NT2/D1 (cell line): ENCODE measurements around the gene ZFHX2.

Experiments
- DNase-seq: peaks from one replicate; pipeline ENCODE4 v3.0.0-alpha.2; 2011; ENCODE audit warnings: low read depth, low spot score
- H3K27me3 ChIP-seq: 2 replicates; pipeline ENCODE4 v1.6.0; 2011; ENCODE audit warnings: mild to moderate bottlenecking; ENCODE audit not compliant: insufficient read length, insufficient read depth
- H3K36me3 ChIP-seq: 2 replicates; pipeline ENCODE4 v1.6.1; 2011; ENCODE audit warnings: mild to moderate bottlenecking, low read length, mixed read lengths; ENCODE audit not compliant: insufficient read depth, insufficient read length
- H3K4me1 ChIP-seq: 2 replicates; pipeline ENCODE4 v1.5.1; 2011; ENCODE audit not compliant: insufficient read depth, insufficient read length
- H3K4me3 ChIP-seq: 2 replicates; pipeline ENCODE4 v1.5.1; 2011; ENCODE audit warnings: low read depth; ENCODE audit not compliant: insufficient read length
- H3K9ac ChIP-seq: 2 replicates; pipeline ENCODE4 v1.6.0; 2011; ENCODE audit warnings: low read depth; ENCODE audit not compliant: insufficient read length
- H3K9me3 ChIP-seq: 2 replicates; pipeline ENCODE4 v1.5.1; 2011; ENCODE audit warnings: mild to moderate bottlenecking, low read length; ENCODE audit not compliant: insufficient read depth
- SUZ12 ChIP-seq: IDR thresholded peaks from 2 replicates; pipeline ENCODE4 v1.6.1; 2011; ENCODE audit not compliant: insufficient read length, insufficient read depth; ENCODE audit errors: extremely low read depth
- YY1 ChIP-seq: IDR thresholded peaks from 2 replicates; pipeline ENCODE4 v1.6.1; 2011; ENCODE audit not compliant: insufficient read length, insufficient read depth
- ZNF274 ChIP-seq: IDR thresholded peaks from 2 replicates; pipeline ENCODE4 v1.6.1; 2011; ENCODE audit warnings: mild to moderate bottlenecking, low read depth, low read length

The ZFHX2 gene

DNA sequence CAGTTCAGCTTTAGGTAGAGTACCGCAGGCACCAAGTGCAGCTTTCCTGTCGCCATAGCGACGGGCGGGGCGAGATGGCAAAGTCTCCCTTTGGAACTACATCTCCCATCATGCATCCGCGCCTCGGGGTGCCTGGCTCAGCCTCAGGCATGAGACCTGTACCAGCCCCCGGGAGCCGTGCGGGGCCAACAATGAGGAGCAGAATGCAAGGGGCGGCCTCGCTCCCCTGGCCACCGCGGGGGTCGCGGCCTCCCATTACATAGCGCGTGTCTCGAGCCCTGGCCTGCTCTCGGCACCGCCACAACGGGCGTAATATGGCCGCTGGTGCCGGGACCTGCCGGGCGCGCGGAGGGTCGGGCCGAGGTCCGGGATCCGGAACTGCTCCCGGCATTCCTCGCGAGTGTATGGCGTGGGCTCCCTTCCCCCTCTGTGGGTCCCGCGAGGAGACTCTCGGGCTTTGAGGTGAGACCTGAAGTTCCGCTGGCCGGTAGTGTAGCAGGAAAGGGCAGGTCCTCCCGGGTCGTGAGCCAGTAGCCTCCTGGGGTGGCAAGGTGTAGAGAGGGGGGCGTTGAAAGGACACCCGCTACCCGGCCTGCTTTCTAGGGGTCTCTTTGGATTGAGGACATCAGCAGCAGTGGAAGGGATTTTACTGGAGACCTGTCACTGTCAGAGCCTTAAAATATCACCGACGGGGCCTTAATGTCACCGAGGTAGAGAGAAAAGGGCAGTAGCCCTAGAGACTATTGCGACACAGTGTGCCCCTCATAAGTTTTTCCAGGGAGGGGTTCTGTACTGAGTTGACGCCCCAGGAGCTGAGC lies 4.5 kb upstream of the ZFHX2 start, which contains the start of gene THTPA:
Gene THTPA, plus strand, starts transcription at position 390 of the 818 bp plus-strand sequence. CDS start 487 bp downstream, outside the sequence.
- DNase-seq = no peak
- H3K9me3 ChIP-seq = no peaks in the 10 kb centered on the region
- H3K9ac ChIP-seq = peak within 1 kb of the TSS; percentile 88
- peak within 1 kb of the TSS; percentile 82 for H3K4me3 ChIP-seq
- H3K4me1 ChIP-seq = peaks cover 6% of the 10 kb centered on the region
- TF ChIP-seq YY1 = peak; percentile 44
- TF ChIP-seq SUZ12 = no peak
- peaks cover 37% of the 10 kb centered on the region for H3K36me3 ChIP-seq
- H3K27me3 ChIP-seq = no peaks in the 10 kb centered on the region

DNA sequence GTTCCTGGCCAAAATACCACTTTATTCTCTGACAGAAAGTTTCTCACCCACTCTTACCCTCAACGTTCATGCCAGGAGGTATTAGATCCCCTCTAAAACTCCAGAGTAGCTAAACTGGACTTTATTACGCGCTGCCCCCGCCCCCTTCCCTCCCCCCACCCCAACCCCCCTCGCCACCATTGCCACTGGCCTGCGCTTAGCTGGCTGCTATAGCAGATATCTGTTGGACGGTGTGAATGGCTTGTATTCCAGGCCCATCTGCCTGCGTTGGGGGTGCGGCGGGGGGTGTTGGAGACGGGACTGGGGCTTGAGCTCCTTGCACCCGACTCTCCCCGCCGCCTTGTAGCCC lies 3.9 kb upstream of the ZFHX2 start:
- Histone ChIP-seq H3K9ac (peak overlapping the region; percentile 88), H3K9me3 (no peaks in the 10 kb centered on the region), H3K4me1 (peaks cover 6% of the 10 kb centered on the region), H3K27me3 (no peaks in the 10 kb centered on the region), H3K4me3 (peak overlapping the region; percentile 82), H3K36me3 (peaks cover 33% of the 10 kb centered on the region)
- TF ChIP-seq YY1 = no peak
- no peak for TF ChIP-seq ZNF274
- no peak for TF ChIP-seq SUZ12
- DNase-seq = no peak

DNA sequence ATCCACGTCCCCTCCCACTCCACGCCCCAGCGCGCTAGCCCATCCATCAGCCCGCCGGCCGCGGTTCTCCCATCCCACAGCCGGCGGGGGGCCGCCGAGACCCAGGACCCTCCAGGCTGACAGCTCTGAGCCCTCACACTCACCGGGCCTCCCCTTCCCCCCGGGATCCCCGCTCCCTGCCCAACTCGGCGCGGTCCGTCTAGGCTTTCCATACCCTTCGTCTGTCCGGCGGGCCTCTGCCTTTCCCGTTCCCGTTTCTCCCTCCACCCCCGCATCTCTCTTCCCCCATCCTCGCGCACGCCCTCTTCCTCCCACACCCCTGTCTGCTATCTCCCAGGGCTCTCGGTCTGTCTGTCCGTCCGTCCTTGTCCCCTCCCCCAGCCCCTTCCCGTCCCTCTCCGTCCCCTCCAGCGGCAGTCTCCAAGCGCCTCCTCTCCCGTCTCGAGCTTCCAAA lies 726 bp downstream of the ZFHX2 start:
- no peaks in the 10 kb centered on the region for H3K36me3 ChIP-seq
- H3K4me1 ChIP-seq = peaks cover 12% of the 10 kb centered on the region
- H3K9ac ChIP-seq = peak overlapping the region; percentile 85
- TF ChIP-seq SUZ12 (no peak), YY1 (no peak), ZNF274 (no peak)
- H3K27me3 ChIP-seq = no peaks in the 10 kb centered on the region
- H3K4me3 ChIP-seq = peak overlapping the region; percentile 61
- no peak for DNase-seq
- H3K9me3 ChIP-seq = no peaks in the 10 kb centered on the region

DNA sequence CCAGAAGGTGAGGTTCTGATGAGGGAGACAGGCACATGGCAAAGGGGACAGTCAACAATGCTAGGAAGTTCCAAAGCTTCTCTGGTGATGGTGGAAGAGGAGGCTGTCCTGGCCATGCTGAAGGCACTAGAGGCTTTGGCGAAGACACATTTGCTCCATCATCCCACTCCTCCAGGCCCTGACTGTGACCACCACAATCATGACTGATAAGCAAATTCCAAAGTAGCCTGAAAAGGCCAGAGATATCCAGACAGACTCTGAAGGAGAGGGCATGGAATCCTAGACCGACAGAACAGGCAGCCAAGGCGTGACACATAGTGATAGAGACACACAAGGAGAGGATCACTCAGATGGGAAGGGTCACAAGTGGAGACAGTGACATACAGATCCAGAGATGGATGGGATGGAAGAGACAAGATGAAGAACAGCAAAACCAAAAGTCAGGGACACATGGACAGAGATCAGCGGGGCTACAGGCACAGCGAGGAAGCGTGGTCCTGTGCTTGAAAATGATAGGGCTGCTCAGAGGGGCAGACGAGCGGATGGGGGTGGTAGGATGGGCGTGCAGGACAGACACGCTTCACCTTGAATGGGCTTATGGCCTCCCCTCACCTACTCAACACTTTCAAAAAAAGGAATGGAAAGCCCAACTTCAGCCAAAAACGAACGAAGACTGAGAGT lies 1.3 kb downstream of the ZFHX2 start:
- no peak for DNase-seq
- Histone ChIP-seq H3K27me3 (no peaks in the 10 kb centered on the region), H3K9me3 (no peaks in the 10 kb centered on the region), H3K4me1 (peaks cover 16% of the 10 kb centered on the region), H3K36me3 (no peaks in the 10 kb centered on the region), H3K9ac (peak overlapping the region; percentile 85), H3K4me3 (peak overlapping the region; percentile 61)
- no peak for TF ChIP-seq YY1
- TF ChIP-seq ZNF274 = no peak
- no peak for TF ChIP-seq SUZ12

DNA sequence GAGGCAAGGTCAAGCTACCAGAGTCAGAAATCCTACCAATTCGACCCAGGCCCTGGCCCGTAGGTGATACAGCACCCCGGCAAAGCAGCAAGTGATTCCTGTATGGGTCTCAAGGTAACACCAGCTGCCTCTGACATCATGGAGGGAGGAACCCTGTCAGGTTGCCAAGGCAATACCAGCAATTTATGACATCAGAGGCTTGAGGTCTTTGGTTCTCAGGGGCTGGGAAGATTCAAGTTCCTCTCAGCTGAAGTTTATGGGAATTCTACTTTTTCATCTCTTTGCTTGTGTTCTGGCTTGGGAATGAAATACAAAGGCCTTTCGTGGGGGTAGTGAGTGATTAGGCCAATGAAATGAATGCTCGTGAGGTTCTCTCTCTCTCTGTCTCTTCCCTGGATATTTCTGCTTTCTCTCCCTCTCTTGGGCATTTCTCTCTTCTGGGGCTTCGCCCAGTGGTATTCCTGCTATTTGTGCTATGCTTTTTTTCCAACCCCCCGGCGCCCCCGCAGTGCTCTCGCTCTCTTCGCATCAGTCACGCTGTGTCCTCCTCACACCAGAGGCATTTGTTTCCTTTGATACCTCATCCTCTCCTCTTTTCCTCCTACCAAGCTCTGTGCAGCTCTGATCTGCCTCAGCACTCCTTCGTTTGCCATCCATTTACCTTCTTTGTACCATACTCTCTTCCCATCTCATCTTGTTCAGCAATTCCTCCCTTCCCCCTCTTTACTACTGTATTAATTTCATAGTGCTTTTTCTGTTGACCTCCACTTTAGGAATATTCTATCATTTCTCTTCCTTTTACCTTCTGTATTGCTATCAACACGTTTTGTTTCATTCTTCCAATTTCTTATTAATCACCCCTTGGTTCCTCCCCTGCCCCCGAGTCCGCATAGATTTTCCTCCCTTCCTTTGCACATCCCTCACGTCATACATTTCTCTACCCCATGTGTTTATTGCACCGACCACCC lies 2.9 kb downstream of the ZFHX2 start:
- Histone ChIP-seq H3K27me3 (no peaks in the 10 kb centered on the region), H3K4me1 (peaks cover 19% of the 10 kb centered on the region), H3K9ac (no peak overlapping the region), H3K36me3 (peaks cover under 1% of the 10 kb centered on the region), H3K9me3 (no peaks in the 10 kb centered on the region), H3K4me3 (no peak overlapping the region)
- DNase-seq = no peak
- TF ChIP-seq ZNF274 = no peak
- no peak for TF ChIP-seq SUZ12
- TF ChIP-seq YY1 = no peak

DNA sequence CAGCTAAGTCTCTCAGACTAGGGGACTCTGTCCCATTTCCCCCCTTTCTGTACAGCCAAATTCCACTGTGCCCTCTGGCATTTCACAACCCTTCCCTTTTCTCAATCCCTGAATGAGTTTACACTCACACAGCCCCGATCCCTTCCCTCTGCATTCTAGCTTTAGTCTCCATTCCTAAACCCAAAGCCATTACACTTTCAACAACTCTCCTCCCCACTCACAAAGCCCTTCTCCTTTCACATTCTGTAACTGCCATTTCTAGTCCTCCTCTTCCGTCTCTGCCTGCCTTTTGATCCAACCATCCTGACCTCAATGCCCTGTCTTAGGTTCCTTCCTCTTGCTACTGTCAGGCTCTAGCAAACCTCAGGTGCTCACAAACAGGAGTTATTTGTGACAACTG lies 3.6 kb downstream of the ZFHX2 start:
- H3K9ac ChIP-seq = no peak overlapping the region

More for the DNA sequence above, 3.6 kb downstream of the ZFHX2 start:
- H3K4me1 ChIP-seq = peaks cover 19% of the 10 kb centered on the region
- no peaks in the 10 kb centered on the region for H3K27me3 ChIP-seq
- TF ChIP-seq SUZ12 = no peak
- no peak for TF ChIP-seq YY1
- TF ChIP-seq ZNF274 = no peak
- H3K36me3 ChIP-seq = peaks cover 8% of the 10 kb centered on the region
- H3K9me3 ChIP-seq = no peaks in the 10 kb centered on the region
- H3K4me3 ChIP-seq = no peak overlapping the region
- no peak for DNase-seq
